H4 (cell line): Measurements from ENCODE around the gene MAGI2. TPM values are rescaled to one million over a fixed set of nuclear protein-coding genes. Genes with fewer than 3 reads are reported as not detected.

ENCODE experiments used
- DNase-seq: peaks from one replicate; pipeline ENCODE4 v3.0.0-alpha.2; 2015; ENCODE audit warnings: low spot score
- total RNA-seq: library from RNA; depleted of rRNA; stranded (reverse); fragments of >200 nt; shearing (Covaris generic); gene quantifications from 2 replicates; pipeline ENCODE4 v1.2.3, GENCODE V29; 2014

MAGI2 gene
- total RNA-seq, 1 experiment from 2014 or later, result 1.8 TPM

DNA sequence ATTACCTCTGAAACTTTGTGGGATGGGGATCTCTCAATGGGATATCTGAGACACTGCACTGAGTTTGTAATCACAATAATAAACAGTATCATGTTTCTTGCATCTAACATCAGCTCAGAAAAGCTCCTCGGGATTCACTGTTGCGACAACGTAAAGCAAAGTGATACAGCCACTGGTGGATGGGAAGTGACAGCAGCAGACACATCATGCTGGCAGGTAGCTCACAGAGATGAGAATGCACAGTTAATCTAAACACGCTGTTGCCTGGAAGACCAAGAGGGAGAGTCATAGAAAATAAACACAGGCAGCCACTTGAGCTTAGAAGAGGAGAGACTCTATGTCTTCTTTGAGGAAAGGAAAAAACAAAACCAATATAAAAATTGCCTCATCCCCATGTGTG lies 513.8 kb downstream of the MAGI2 start:
- no peak for DNase-seq

DNA sequence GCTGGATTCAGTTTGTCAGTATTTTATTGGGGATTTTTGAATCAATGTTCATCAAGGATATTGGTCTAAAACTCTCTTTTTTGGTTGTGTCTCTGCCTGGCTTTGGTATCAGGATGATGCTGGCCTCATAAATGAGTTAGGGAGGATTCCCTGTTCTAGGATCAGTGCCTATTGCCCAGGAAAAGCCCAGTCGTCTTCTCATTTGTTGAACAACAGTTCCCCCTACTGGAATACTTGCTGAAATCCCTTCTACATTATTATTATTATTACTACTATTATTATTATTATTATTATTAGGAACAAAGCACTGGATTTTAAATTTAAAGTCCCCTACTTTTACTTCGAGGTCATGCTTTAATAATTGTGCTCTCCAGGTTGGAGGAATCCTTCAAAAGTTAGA lies 528.9 kb downstream of the MAGI2 start:
- DNase-seq, result peak; percentile 29

DNA sequence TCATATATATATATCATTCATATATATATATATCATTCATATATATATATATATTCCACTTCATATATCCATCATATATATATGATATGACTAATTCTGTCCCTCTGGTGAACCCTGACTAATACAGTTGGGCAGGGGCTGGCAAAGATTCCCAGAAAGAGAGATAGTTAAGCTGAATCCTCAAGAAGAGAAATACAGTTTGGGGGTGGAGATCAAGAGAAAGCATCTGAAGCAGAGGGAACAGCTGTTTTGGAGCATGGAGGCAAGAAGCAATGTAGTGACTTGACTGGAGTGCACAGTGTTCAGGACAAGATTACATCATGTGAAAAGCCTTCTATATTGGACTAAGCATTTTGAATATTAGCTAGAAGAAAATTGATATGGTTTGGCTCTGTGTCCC lies 540.7 kb downstream of the MAGI2 start:
- DNase-seq, result no peak

DNA sequence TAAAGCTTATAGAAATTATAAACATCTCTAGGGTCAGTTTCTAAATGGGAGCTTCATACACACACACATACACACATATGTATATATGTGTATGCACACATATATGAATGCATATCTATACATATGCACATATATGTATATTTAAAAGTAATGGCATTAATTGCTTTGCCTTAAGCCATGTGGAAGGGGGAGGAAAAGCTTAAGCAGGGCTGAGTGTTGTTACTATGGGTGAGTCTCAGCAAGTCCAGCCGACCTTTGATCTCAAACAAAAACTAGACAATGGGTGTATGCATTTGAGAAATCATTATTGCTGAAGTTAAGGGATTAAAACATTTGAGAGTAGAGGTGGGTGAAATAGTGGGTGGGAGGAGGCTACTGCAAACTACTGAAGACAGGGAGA lies 546.7 kb downstream of the MAGI2 start:
- DNase-seq, result no peak

DNA sequence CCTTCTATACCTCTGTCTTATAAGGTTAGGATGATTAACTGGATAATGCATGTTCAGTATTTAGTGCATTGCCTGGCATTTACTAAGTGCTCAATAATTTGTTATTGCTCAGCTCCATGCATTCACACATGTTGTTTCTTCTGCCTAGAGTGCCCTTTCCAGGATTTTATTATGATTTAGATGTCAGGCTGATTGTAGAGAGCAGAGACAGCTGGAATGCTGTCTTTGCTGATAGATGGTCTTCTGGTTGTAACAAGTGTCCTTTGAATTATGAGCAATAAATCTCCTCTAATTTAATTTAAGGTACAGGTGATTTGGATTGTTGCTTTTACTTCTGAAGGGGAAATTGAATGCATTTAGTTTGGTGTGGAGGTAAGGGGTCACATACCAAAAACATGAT lies 548.0 kb downstream of the MAGI2 start:
- DNase-seq, result no peak

DNA sequence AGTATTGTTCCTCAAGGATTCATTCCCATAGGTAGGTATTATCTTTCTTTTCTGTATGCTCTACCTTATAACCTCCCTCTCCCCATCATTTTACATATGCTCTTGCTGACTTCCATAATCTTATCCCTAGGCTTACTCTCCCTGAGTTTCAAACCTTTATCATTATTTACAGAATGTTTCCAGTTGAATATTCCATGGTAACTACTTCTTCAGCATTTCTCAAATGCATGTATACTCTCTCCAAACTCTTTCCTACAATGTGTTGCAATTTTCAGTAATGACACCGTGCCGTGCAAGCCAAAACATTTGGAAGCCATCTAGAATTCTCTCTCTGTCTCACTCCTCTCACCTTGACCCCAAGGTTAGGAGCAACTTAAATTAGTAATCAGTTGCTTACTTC lies 548.5 kb downstream of the MAGI2 start:
- DNase-seq, result no peak

DNA sequence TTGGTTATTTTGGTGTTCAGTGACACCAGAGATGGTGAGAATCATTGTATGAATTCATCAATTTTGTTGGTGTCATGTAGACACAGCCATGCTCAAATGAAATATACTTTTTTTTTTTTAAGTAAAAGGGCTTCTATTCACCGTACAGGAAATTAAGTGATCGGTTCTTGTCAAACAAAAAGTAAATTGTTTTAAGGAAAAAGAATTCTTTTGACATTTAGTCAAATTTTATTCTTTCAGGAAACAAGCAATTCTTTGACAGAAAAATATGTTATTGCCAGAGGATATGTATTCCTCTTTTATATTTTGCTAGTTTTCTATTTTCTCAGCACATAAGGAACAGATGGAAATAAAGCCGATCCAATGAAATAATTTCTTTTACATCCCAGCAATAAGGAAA lies 551.9 kb downstream of the MAGI2 start:
- DNase-seq, result no peak

DNA sequence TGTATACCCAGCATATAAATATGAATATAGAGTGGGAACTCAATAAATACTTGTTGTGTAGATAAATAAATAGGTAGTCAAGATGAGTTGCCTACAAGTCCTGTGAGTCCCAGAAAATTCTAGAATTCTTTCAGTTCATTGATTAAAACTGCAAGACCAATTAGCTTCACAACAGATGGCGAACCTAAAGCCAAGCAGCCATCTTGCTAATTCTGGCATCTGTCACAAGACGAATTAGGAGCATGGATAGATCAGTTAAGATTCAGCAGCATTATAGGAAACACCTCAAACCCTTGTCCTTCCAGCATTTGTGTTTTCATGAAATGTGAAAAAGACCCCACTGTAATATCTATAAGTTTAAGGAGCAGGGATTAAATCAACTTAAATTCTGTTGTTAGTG lies 552.7 kb downstream of the MAGI2 start:
- DNase-seq, result no peak

DNA sequence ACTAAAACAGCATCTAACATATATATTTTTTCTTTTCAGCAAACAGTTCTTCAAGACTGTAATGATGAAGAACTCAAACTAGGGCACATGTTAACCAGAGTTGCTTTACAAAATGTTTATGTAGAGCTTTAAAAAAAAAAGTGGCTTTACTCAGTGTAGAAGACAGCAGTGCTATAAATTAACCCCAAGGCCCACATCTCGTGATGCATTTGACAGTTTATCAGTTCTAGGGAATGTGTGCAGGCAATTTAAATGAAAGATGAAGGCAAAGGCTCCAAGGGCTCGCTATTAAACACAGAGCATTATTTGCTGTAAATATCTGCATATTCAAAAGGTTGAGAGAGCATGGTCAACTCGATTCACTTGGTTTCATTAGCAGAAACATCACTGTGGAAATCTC lies 558.1 kb downstream of the MAGI2 start:
- DNase-seq, result no peak

DNA sequence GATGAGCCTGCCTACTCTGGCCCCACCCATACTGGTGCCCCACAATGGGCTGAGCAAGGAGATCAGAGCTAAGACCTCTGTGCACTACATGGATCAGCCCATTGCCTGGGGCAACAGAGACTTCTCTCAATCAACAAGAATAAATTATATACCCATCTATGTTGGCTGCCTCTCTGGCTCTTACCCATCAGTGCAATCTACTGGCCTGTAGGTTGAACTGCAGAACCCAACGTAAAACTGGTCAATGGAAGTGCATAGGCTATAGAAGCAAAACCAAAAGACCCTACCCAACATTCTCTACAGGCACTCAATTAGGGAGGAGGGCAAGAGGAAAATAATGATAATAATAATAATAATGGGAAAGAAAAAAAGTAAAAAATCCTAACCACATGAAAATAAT lies 574.3 kb downstream of the MAGI2 start:
- DNase-seq, result no peak

DNA sequence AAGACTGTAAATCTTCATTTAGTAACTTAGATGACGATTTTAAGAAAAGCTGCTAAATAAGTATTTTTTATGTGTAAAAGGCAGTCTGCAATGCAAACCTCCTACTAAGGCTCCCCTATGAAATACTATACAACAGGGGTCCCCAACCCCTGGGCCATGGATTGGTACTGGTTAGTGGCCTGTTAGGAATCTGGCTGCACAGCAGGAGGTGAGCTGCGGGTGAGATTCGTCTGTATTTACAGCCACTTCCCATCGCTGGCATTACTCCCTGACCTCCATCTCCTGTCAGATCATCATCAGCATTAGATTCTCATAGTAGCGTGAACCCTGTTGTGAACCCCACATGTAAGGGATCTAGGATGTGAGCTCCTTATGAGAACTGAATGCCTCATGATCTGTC lies 580.4 kb downstream of the MAGI2 start:
- DNase-seq, result no peak

DNA sequence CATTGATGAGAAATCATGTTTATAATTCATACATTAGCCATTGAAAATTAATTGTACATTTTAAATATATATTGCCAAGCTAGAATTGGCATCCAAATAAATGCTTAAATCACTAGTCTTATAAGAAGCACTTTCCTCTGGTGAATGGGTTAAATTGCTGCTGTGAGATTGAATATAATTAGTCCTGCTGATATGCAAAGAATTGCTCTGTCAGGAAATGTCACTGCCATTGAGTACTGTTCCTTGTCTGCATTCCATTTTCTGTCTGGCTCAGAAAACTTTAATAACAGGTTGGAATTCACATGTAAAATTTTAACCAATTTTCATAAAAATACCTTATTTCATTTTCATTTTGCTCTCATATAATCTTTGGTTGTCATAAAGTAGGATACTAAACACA lies 589.1 kb downstream of the MAGI2 start:
- no peak for DNase-seq

DNA sequence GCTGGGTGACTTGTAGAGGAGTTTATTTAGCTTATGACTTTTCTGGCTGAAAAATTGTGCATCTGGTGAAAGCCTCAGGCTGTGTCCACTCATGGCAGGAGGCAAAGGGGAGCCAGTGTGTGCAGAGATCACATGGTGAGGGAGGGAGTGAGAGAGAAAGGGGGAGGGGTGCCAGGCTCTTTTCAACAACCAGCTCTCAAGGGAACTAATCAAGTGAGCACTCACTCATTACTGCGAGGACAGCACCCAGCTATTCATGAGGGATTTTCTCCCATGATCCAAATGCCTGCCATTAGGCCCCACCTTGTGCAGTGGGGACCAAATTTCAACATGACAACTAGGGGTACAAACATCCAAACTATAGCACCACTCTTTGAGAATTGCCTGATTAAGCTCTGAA lies 590.2 kb downstream of the MAGI2 start:
- DNase-seq, result no peak

DNA sequence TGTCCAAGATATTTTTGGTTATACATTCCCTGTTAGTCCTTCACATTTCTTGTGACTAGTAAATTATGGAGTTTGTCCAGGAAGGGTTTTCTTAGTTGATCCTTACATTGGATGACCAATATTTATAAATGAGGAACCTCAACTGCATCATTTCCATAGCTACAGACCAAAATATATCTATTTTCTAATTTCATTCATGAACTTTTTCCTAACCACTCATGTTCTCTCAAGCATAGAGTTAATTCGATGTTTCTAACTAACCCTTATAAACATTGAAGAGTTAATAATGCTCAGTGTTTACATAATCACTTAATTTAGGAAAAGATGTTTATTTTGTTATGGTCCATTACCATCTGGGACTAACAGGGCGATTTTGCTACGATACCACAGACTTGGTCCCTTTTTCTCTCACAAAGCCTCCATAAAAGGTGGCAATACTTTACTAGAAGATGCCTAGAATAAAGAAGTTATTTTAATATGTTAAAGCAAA lies 591.0 kb downstream of the MAGI2 start:
- peak; percentile 30 for DNase-seq

DNA sequence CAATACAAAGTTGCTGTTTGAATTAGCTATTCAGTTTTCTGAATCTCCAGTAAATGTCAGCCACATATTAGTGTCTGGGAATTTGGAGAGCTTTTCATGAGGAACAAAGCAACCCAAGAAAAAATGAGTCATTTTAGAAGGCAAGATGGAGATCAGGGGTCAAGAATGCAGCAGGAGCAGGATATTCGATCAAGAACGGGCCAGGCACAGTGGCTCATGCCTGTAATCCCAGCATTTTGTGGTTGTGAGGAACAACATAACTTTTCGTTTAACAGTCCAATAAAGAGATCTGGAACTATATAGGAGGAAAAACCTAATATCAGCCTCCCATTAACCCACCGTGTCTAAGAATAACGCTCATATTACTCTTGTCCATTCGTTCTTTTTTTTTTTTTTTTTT lies 600.5 kb downstream of the MAGI2 start:
- no peak for DNase-seq

DNA sequence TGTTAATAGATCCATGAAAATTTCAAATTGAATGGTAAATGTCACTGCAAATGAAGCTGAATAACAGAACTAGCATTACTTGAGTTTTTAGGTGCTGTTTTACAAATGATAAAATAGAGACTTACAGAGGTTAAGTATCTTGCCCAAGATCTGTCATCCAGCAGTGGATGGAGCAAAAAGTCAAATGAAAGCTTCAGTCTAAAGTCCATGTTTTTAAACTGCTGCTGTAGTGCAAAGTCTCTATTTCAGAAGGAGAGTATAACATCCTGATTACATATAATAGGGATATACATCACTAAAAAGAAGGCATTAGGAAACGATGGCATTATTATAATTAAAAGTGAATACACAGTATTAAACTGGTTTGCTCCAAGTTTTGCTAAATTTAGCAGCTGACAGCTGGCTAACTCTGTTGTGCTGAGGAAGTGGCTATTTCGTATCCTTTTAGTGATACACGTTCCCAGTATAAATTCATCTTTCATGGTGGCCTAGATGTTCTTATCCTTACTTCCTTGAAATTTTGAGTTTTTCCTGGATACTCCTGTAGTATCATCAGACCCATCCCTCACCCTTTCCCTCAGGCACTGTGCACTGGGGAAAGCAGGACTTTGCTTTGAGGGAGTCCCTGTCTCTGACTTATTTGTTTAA lies 603.2 kb downstream of the MAGI2 start:
- DNase-seq, result no peak

DNA sequence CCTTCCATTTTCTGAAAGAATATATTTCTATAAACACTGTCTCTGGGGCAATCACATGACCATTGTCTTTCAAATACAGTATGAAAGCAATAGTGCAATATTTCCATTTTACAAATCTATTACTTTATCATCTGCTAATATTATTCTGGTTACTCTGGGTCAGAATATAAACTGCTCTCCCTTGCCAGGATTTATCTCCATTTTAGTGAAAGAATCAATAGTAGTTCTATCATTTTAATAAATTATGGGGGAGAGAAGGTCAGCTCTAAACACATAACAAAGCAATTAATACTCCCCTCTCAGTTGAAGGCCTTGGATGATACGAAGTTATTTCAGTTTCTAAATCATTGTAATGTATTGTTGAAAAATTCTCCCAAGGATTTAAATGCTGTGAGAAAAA lies 608.3 kb downstream of the MAGI2 start:
- DNase-seq, result no peak

DNA sequence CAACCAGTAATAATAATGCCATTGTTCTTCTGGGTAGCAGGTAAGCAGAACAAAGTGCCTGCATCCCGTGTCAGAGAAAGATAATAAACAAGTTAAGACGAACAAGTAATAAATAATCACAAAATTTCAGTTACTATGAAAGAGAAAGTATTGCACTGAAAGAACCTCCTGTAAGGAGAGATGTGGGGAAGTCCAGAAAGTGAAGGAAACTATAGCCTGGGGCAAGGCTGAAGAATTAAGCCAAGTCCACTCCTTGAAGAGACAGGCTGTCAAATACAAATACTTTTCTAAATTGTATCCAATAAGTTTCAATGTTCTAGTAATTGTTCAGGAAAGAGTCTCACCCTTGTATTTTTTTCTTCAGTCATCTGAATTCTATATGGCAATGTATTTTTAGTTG lies 611.4 kb downstream of the MAGI2 start:
- DNase-seq, result no peak

DNA sequence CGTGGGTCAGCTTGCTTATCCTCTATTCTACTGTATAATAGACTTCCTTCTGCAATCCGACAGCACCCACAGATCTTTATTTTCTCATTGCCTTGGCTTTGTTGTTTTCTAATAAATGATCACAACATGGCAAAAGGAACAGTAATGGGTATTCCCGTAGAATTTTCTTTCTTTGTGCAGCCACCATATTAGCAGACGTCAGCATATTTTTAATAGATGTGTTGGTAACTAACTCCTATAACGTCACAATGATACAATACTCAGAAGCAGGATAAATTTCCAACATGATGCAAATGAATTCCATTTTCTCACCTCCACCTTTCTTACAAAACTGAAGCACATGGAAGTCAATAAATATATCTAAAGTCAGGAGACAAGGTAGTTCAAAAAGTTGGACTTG lies 617.6 kb downstream of the MAGI2 start:
- DNase-seq, result no peak

DNA sequence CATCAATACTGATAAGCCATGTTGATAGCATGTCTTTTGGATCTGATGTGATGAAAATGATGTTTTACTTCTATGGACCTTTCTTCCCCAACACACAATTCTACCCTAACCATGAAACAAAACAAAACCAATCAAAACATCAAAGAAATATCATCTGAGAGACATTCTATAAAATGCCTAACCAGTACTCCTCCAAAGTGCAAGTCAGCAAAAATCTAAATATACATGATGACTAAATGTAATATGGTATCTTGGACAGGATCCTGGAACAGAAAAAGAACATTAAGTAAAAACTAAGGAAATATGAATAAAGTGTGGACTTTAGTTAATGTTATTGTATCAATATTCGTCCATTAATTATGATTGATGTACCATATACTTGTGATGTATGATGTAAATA lies 625.1 kb downstream of the MAGI2 start:
- no peak for DNase-seq

DNA sequence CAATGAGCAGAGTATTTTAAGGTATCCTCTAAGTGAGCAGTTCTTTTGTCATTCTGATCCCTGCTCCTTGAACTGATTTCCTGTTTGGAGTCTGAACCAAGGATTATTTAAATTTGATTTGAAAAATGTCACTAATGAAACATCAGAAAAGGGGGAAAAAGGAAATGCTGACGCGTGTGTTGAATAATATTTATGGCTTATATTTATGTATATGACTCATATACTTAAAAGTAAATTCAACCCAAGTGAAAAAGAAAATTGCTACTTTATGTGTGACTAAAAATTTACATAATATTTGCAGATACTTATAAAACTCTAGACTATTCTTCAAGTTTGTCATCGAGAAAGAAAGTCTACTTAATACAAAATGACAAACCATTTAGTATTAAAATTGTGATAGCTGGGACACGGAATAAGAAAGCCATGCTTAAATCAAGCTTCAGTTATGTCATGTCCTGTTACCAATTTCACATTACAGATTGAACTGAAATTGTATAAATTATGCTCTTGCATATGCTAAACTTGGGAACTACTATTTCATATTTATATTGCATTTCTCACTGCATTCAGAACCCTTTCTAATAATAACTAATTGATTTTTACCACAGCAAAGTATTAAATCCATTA lies 649.9 kb downstream of the MAGI2 start:
- DNase-seq, result no peak

DNA sequence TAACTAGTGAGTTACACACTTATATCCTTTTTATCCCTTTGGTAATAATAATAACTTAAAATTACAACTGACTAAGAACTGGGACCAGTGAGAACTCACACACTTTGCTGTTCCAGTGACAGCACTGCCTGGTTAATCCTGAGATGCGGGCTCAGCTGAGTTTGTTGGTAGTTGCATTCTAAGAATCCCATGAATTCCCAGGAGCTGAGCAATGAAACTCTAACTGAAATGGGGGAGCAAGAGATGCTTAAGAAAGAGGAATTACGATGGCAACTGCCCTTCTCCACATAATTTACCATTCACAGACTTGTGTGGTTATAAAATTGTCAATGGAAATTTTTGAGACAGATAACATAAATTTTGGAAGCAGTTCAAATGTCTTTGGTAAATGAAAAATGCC lies 659.4 kb downstream of the MAGI2 start:
- DNase-seq, result no peak

DNA sequence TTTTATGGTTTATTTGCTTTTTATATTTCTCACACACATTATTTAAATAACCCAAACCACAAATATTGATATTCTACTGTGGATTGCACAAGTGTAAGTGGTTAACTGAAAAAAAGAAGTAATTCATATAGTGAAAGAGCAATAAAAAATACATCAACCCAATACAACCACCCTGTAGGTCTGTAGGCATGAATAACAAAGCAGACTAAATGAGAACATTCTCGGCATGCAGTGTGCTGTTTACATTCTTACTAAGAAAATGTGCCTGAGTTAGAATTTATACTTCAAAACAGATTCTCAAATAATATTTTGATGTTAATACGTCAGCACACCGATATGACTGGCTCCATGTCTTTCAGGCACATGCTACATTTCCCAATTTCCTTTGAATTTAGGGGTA lies 660.8 kb downstream of the MAGI2 start:
- no peak for DNase-seq

DNA sequence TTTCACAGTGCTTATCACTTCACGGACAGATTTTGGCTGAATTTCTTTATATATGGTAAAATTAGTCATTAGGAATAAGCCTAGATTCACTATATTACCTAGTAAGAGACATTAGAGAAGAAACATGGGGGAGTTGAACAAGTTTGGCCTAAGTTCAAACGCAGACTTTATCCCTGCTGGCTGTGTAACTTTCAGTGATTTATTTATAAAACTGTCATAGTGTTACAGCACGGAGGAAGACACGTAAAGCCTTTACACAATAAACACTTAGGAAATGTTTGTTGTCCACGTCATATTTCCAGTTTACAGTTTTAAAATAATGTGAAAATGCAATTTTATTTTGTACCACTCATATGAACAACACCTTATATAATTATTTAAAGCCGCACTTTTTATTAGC lies 661.5 kb downstream of the MAGI2 start:
- no peak for DNase-seq
